AG04449 (cell line): ENCODE results near the gene UMAD1.

Source experiments
- CTCF ChIA-PET: fragments of 350-600 bp; formaldehyde crosslinking; extraction: SDS; loops from one replicate; lab custom pipeline; 2021; ENCODE audit warnings: antibody characterized with exemption; lab: Yijun Ruan, JAX
- POLR2A ChIA-PET: fragments of 400-600, 350-600 bp; formaldehyde crosslinking; extraction: SDS; loops from one replicate; lab custom pipeline; 2020; ENCODE audit warnings: antibody characterized with exemption, inconsistent platforms; lab: Yijun Ruan, JAX
- DNase-seq: peaks from one replicate; pipeline ENCODE4 v3.0.0-alpha.2; 2010; ENCODE audit warnings: low read depth, low spot score
- H3K4me3 ChIP-seq: 2 replicates; pipeline ENCODE4 v1.5.1; 2011; ENCODE audit warnings: low read depth, mild to moderate bottlenecking, control low read depth, low read length
- CTCF ChIP-seq: IDR thresholded peaks from one replicate; pipeline ENCODE4 v1.5.1; 2011; ENCODE audit warnings: mild to moderate bottlenecking, moderate library complexity, low read length, control low read depth, inconsistent platforms; ENCODE audit not compliant: insufficient read depth; ENCODE audit errors: missing control alignments

UMAD1 gene

GRCh38 chr7:7710469-7710868 is 69.9 kb downstream of the UMAD1 start:
- TF ChIP-seq CTCF, result no peak
- POLR2A ChIA-PET, result no interaction called here
- DNase-seq, result no peak
- CTCF ChIA-PET, result no interaction called here
- H3K4me3 ChIP-seq, result no peak overlapping the region

GRCh38 chr7:7713730-7714129 is 73.2 kb downstream of the UMAD1 start:
- no peak overlapping the region for H3K4me3 ChIP-seq
- POLR2A ChIA-PET, result no interaction called here
- CTCF ChIA-PET, result no interaction called here
- no peak for DNase-seq
- no peak for TF ChIP-seq CTCF

- DNase-seq, result no peak
- no peak for TF ChIP-seq CTCF
- ChIA-PET POLR2A (no interaction called here), CTCF (interaction anchor here (1.9 kb wide), 1 partner anchor 37 kb away, joined by 9 read pairs; no protein-coding TSS in a partner anchor)
- no peak within 1 kb of the TSS for H3K4me3 ChIP-seq
Observed at GRCh38 chr7:7718492-7718891, 77.9 kb downstream of the UMAD1 start, which contains the start of gene RPA3. Gene RPA3 (minus strand): TSS chr7:7718607. CDS start chr7:7640418, 78,189 bp downstream.

- no peak overlapping the region for H3K4me3 ChIP-seq
- ChIA-PET CTCF (interaction anchor here (1.9 kb wide), 1 partner anchor 38 kb away, joined by 9 read pairs; no protein-coding TSS in a partner anchor), POLR2A (no interaction called here)
- TF ChIP-seq CTCF, result no peak
- DNase-seq, result peak; percentile 72
Observed at GRCh38 chr7:7719236-7719635, 78.7 kb downstream of the UMAD1 start.

- H3K4me3 ChIP-seq, result no peak overlapping the region
- no peak for DNase-seq
- POLR2A ChIA-PET, result no interaction called here
- CTCF ChIA-PET, result interaction anchor here (1.9 kb wide), 1 partner anchor 38 kb away, joined by 9 read pairs; no protein-coding TSS in a partner anchor
- no peak for TF ChIP-seq CTCF
Observed at GRCh38 chr7:7720193-7720592, 79.6 kb downstream of the UMAD1 start.

- ChIA-PET CTCF (no interaction called here), POLR2A (no interaction called here)
- H3K4me3 ChIP-seq, result no peak overlapping the region
- no peak for DNase-seq
- no peak for TF ChIP-seq CTCF
Observed at GRCh38 chr7:7720750-7721621, 80.4 kb downstream of the UMAD1 start.
